H1 (cell line): ENCODE results near the gene WNT9A. TPM values are rescaled to one million over a fixed set of nuclear protein-coding genes. Genes with fewer than 3 reads are reported as not detected.

ENCODE experiments used
- CTCF ChIA-PET: fragments of 300-600 bp; sonication (Branson Sonifier 250); formaldehyde crosslinking; loops from one replicate; lab custom pipeline; 2021; ENCODE audit not compliant: partially characterized antibody; lab: Charles Lee
- POLR2A ChIA-PET: fragments of 300-600 bp; sonication (Branson Sonifier 250); formaldehyde crosslinking; loops from one replicate; lab custom pipeline; 2021; ENCODE audit warnings: inconsistent platforms; ENCODE audit not compliant: partially characterized antibody; lab: Charles Lee
- DNase-seq, 2 experiments: peaks; one replicate each; pipeline versions ENCODE4 v3.0.0 to v3.0.0-alpha.2; 2010 to 2022; ENCODE audit warnings: low spot score in 2 of 2, low read depth in 1 of 2, mixed read lengths in 1 of 2
- FAIRE-seq: peaks from 2 replicates; lab custom pipeline; 2011; peaks lifted over from hg19 to GRCh38; lab: Jason Lieb, UNC
- H2AFZ ChIP-seq: 2 replicates; pipeline ENCODE4 v1.8.1; 2012; ENCODE audit warnings: low read length, inconsistent platforms
- H2AK5ac ChIP-seq: 2 replicates; pipeline ENCODE4 v1.6.1; 2013; ENCODE audit warnings: low read depth, low read length
- H2BK120ac ChIP-seq: replicated peaks from 2 replicates; pipeline ENCODE3; 2013; ENCODE audit warnings: low read depth, low read length, inconsistent platforms
- H2BK12ac ChIP-seq: 2 replicates; pipeline ENCODE4 v1.6.1; 2013; ENCODE audit warnings: low read depth, low read length
- H2BK15ac ChIP-seq: 2 replicates; pipeline ENCODE4 v1.6.1; 2013; ENCODE audit warnings: low read length
- H2BK20ac ChIP-seq: 2 replicates; pipeline ENCODE4 v1.6.1; 2013; ENCODE audit warnings: low read length
- H2BK5ac ChIP-seq: 2 replicates; pipeline ENCODE4 v1.6.1; 2013; ENCODE audit warnings: low read depth, low read length
- H3K14ac ChIP-seq: 2 replicates; pipeline ENCODE4 v1.6.1; 2013; ENCODE audit warnings: inconsistent platforms; ENCODE audit not compliant: insufficient read length
- H3K18ac ChIP-seq: 2 replicates; pipeline ENCODE4 v1.6.1; 2013; ENCODE audit warnings: low read length; ENCODE audit errors: extremely low read depth
- H3K23ac ChIP-seq: 2 replicates; pipeline ENCODE4 v1.6.1; 2013; ENCODE audit warnings: inconsistent platforms; ENCODE audit not compliant: insufficient read length
- H3K23me2 ChIP-seq: 2 replicates; pipeline ENCODE4 v1.6.1; 2013; ENCODE audit warnings: low read depth, low read length
- H3K27ac ChIP-seq: 2 replicates; pipeline ENCODE4 v1.6.1; 2011; ENCODE audit warnings: low read depth, low read length, inconsistent platforms
- H3K27me3 ChIP-seq, 4 experiments: replicated peaks in 1 of 4; 1 replicate in 1 of 4; 2 replicates in 3 of 4; pipeline versions ENCODE4 v1.6.1 to v1.8.1; 2011 to 2013; ENCODE audit warnings: low read length in 3 of 4, mild to moderate bottlenecking in 3 of 4, inconsistent platforms in 2 of 4, mixed read lengths in 2 of 4, moderate library complexity in 1 of 4; ENCODE audit not compliant: control insufficient read depth in 3 of 4, insufficient read depth in 3 of 4; ENCODE audit errors: extremely low read depth in 1 of 4
- H3K36me3 ChIP-seq, 4 experiments: 2 replicates each; pipeline versions ENCODE4 v1.6.1 to v1.8.1; 2011 to 2013; ENCODE audit warnings: mild to moderate bottlenecking in 4 of 4, low read length in 3 of 4, moderate library complexity in 2 of 4, control low read depth in 1 of 4, inconsistent platforms in 1 of 4; ENCODE audit not compliant: insufficient read depth in 4 of 4, control insufficient read depth in 2 of 4
- H3K4ac ChIP-seq: replicated peaks from 2 replicates; pipeline ENCODE3; 2013; ENCODE audit warnings: low read length, low read depth, mixed read lengths, inconsistent platforms; ENCODE audit not compliant: insufficient read length
- H3K4me1 ChIP-seq, 4 experiments: replicated peaks in 1 of 4; 1 replicate in 1 of 4; 2 replicates in 3 of 4; pipeline versions ENCODE4 v1.6.1 to v1.8.1; 2011 to 2013; ENCODE audit warnings: low read length in 3 of 4, inconsistent platforms in 2 of 4, mixed read lengths in 1 of 4; ENCODE audit not compliant: insufficient read depth in 4 of 4, control insufficient read depth in 3 of 4
- H3K4me2 ChIP-seq, 2 experiments: 2 replicates each; pipeline versions ENCODE4 v1.6.1 to v1.8.1; 2011 to 2013; ENCODE audit warnings: low read depth in 2 of 2, low read length in 2 of 2, control low read depth in 1 of 2, inconsistent platforms in 1 of 2, mild to moderate bottlenecking in 1 of 2; ENCODE audit not compliant: insufficient read depth in 1 of 2
- H3K4me3 ChIP-seq, 4 experiments: fragments of 200-600, 300-600 bp in 1 of 4; sonication (generic), shearing (Covaris generic), sonication (Bioruptor Twin) in 1 of 4; 2 replicates each; pipeline versions ENCODE4 v1.5.1 to v1.8.1; 2011 to 2016; ENCODE audit warnings: low read length in 4 of 4, low read depth in 3 of 4, control low read depth in 2 of 4, inconsistent platforms in 2 of 4, mild to moderate bottlenecking in 2 of 4, mixed read lengths in 1 of 4, moderate library complexity in 1 of 4; ENCODE audit not compliant: insufficient read depth in 2 of 4; ENCODE audit errors: extremely low read depth in 1 of 4
- H3K56ac ChIP-seq: replicated peaks from 2 replicates; pipeline ENCODE3; 2013; ENCODE audit warnings: low read depth, mild to moderate bottlenecking, mixed read lengths, low read length, inconsistent platforms; ENCODE audit not compliant: insufficient read length
- H3K79me1 ChIP-seq: 2 replicates; pipeline ENCODE4 v1.6.1; 2013; ENCODE audit warnings: low read depth, low read length, control low read depth
- H3K79me2 ChIP-seq, 2 experiments: 2 replicates each; pipeline versions ENCODE4 v1.6.1 to v1.8.1; 2012 to 2013; ENCODE audit warnings: low read length in 2 of 2, mild to moderate bottlenecking in 2 of 2, inconsistent platforms in 1 of 2; ENCODE audit not compliant: insufficient read depth in 2 of 2, control insufficient read depth in 1 of 2
- H3K9ac ChIP-seq, 4 experiments: replicated peaks in 1 of 4; 1 replicate in 1 of 4; 2 replicates in 3 of 4; pipeline versions ENCODE4 v1.6.1 to v1.8.1; 2011 to 2013; ENCODE audit warnings: low read depth in 3 of 4, low read length in 3 of 4, control low read depth in 2 of 4, mild to moderate bottlenecking in 2 of 4, moderate library complexity in 2 of 4, inconsistent platforms in 1 of 4; ENCODE audit errors: extremely low read depth in 1 of 4
- H3K9me3 ChIP-seq, 2 experiments: 2 replicates each; pipeline versions ENCODE4 v1.6.1 to v1.8.1; 2012 to 2013; ENCODE audit warnings: mild to moderate bottlenecking in 2 of 2, moderate library complexity in 2 of 2, control low read depth in 1 of 2, inconsistent platforms in 1 of 2, low read depth in 1 of 2, low read length in 1 of 2, mixed read lengths in 1 of 2; ENCODE audit not compliant: insufficient read depth in 2 of 2
- H4K20me1 ChIP-seq, 2 experiments: replicated peaks in 1 of 2; 2 replicates each; pipeline versions ENCODE3 to v1.8.1; 2011 to 2013; ENCODE audit warnings: inconsistent platforms in 2 of 2, low read length in 2 of 2, mild to moderate bottlenecking in 1 of 2; ENCODE audit not compliant: insufficient read depth in 2 of 2, control insufficient read depth in 1 of 2
- H4K5ac ChIP-seq: 2 replicates; pipeline ENCODE4 v1.6.1; 2013; ENCODE audit warnings: low read length, low read depth, mixed read lengths, inconsistent platforms; ENCODE audit not compliant: insufficient read length
- H4K8ac ChIP-seq: 2 replicates; pipeline ENCODE4 v1.8.0; 2013; ENCODE audit warnings: mild to moderate bottlenecking, moderate library complexity, low read length, inconsistent platforms; ENCODE audit not compliant: insufficient read depth; ENCODE audit errors: extremely low read depth
- H4K91ac ChIP-seq: replicated peaks from 2 replicates; pipeline ENCODE3; 2013; ENCODE audit warnings: low read length, mixed read lengths, inconsistent platforms; ENCODE audit not compliant: insufficient read length
- HDAC2 ChIP-seq, 2 experiments: fragments of 300-600 bp in 1 of 2; sonication (generic) in 1 of 2; IDR thresholded peaks; 2 replicates each; pipeline ENCODE4 v1.6.1; 2011 to 2012; ENCODE audit warnings: low read depth in 2 of 2, low read length in 2 of 2, mild to moderate bottlenecking in 2 of 2, moderate library complexity in 2 of 2, borderline replicate concordance in 1 of 2, inconsistent platforms in 1 of 2
- KDM5A ChIP-seq: fragments of 200-600 bp; IDR thresholded peaks from 2 replicates; pipeline ENCODE4 v1.7.1; 2012; ENCODE audit warnings: mild to moderate bottlenecking, low read length, inconsistent platforms, mixed read lengths
- PHF8 ChIP-seq: fragments of 200-600 bp; sonication (generic); conservative IDR thresholded peaks from 2 replicates; pipeline ENCODE4 v1.7.1; 2012; ENCODE audit warnings: low read depth, mild to moderate bottlenecking, inconsistent platforms, low read length, moderate library complexity
- SP2 ChIP-seq: IDR thresholded peaks from 2 replicates; pipeline ENCODE4 v1.6.1; 2012; ENCODE audit warnings: mild to moderate bottlenecking, low read length, inconsistent platforms
- TCF12 ChIP-seq: IDR thresholded peaks from 2 replicates; pipeline ENCODE4 v1.6.1; 2011; ENCODE audit warnings: low read depth, mild to moderate bottlenecking, low read length
- YY1 ChIP-seq: IDR thresholded peaks from 2 replicates; pipeline ENCODE4 v1.6.1; 2011; ENCODE audit warnings: low read depth, mild to moderate bottlenecking, low read length
- WGBS, 2 experiments: shearing (Covaris generic) in 1 of 2; methylation state at CpG; one replicate each; pipeline versions ENCODE4 v1.1.6 to v1.1.7; 2013 to 2015; ENCODE audit warnings: low lambda C conversion rate in 2 of 2, mixed read lengths in 2 of 2, inconsistent platforms in 1 of 2, low coverage in 1 of 2, missing lambda C conversion rate in 1 of 2; ENCODE audit not compliant: insufficient replicate concordance in 2 of 2, insufficient coverage in 1 of 2, insufficient read length in 1 of 2; ENCODE audit errors: extremely low coverage in 1 of 2, missing lambda C conversion rate in 1 of 2; 5-methylcytosine and 5-hydroxymethylcytosine counted together
- polyA plus RNA-seq, 7 experiments: library from polyadenylated mRNA; depleted of rRNA in 3 of 7; stranded (reverse) in 5 of 7; unstranded in 2 of 7; fragments of >200 nt in 5 of 7; fragments of 200-250 nt in 2 of 7; gene quantifications; 1 replicate in 5 of 7; 2 replicates in 1 of 7; 4 replicates in 1 of 7; pipeline versions ENCODE4 v1.2.1 to v1.2.3, GENCODE V29; 2011 to 2013; ENCODE audit warnings: missing spikeins in 2 of 7, mixed read lengths in 2 of 7
- total RNA-seq: library from RNA; stranded (reverse); fragmentation: NEBNext Ultra II Directional; extraction: Animal tissue kit (Norgen Biotek cat#: 25700); gene quantifications from 2 replicates; pipeline ENCODE4 v1.2.1, GENCODE V29; 2021

Gene WNT9A
- total and polyA plus RNA-seq, 2 of the 8 experiments (the other 6 are each of a cell fraction or from before 2014, with no cell fraction given), result 1.1 to 1.5 TPM

DNA sequence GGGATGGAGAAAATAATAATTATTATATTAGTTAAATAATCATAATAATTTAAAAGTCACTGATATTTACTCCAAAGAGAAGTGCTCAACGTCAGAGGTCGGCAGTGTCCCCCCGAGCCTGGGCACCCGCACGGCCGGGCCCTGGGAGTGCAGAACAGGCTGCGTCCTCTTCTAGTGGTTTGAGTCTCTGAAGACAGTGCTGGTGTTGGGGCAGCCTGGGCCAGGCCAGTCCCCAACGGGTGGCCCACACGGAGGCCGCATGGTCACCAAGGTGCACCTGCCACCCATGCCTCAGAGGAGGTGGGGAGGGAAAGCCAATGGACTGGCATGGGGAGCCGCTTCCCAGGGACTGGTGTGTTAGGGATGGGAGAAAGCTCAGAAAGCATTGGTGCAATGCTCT lies 27.3 kb downstream of the WNT9A start:
- H2AK5ac ChIP-seq, result no peak overlapping the region; the same call in 1 of the 2 replicates
- no peak overlapping the region for H3K4ac ChIP-seq
- no peak overlapping the region for H3K14ac ChIP-seq
- H3K18ac ChIP-seq, result peak overlapping the region; percentile 48
- H3K23ac ChIP-seq, result no peak overlapping the region
- no peak overlapping the region for H2BK5ac ChIP-seq
- no peak overlapping the region for H3K9ac ChIP-seq
- H3K4me1 ChIP-seq, result peaks cover 0 to 19% (median 10%) of the 10 kb centered on the region in 4 experiments; a peak in 5 of 7 replicates
- H2BK120ac ChIP-seq, result no peak overlapping the region
- H3K36me3 ChIP-seq, result no peaks in the 10 kb centered on the region
- CTCF ChIA-PET, result interaction anchor here (0.6 to 1.5 kb wide), 4 partner anchors 33 to 201 kb away, joined by 3 to 4 read pairs (median 3); no protein-coding TSS in a partner anchor
- H3K79me2 ChIP-seq, result no peaks in the 10 kb centered on the region; a peak in 1 of 4 replicates
- no peak overlapping the region for H3K27ac ChIP-seq
- no peak overlapping the region for H4K5ac ChIP-seq
- no peak overlapping the region for H2BK15ac ChIP-seq
- WGBS, 2 experiments, result 91% methylated on average over 11 of the region's 11 CpGs; no CpG with 5 or more reads in 1 of the 2 experiments
- H3K56ac ChIP-seq, result no peak overlapping the region
- no peak overlapping the region; the same call in 1 of the 2 replicates for H4K8ac ChIP-seq
- no peaks in the 10 kb centered on the region; a peak in 1 of 7 replicates for H3K27me3 ChIP-seq
- H2BK12ac ChIP-seq, result no peak overlapping the region
- H4K20me1 ChIP-seq, result peaks cover 0 to 3% of the 10 kb centered on the region in 2 experiments
- H3K23me2 ChIP-seq, result peaks cover 2% of the 10 kb centered on the region; the same call in 1 of the 2 replicates
- no peaks in the 10 kb centered on the region for H3K79me1 ChIP-seq
- DNase-seq (no peak), FAIRE-seq (no peak)
- H4K91ac ChIP-seq, result no peak overlapping the region
- no peak overlapping the region for H3K4me3 ChIP-seq
- POLR2A ChIA-PET, result interaction anchor here (0.8 kb wide), 1 partner anchor 29 kb away, joined by 3 read pairs; no protein-coding TSS in a partner anchor
- H2AFZ ChIP-seq, result no peak overlapping the region
- TF ChIP-seq KDM5A (no peak), TCF12 (no peak), PHF8 (no peak), HDAC2 (IDR thresholded peaks at IDR 0.05; ENCODE audit: borderline replicate concordance in 1 of 2, low read depth in 2 of 2, low read length in 2 of 2) (no peak), YY1 (no peak), SP2 (no peak)
- no peak overlapping the region for H2BK20ac ChIP-seq
- H3K4me2 ChIP-seq, result no peak overlapping the region
- H3K9me3 ChIP-seq, result no peaks in the 10 kb centered on the region
